ENCODE results near the gene CEP112. TPM values are rescaled to one million over a fixed set of nuclear protein-coding genes. Genes with fewer than 3 reads are reported as not detected.
A peak's percentile ranks its signal among the peaks of the same experiment; 100 is the strongest.

The CEP112 gene
- total and polyA plus RNA-seq, 4 donors: 5.9 to 32.9 (median 18.8) TPM

GRCh38 chr17:66172144-66172543, 19.8 kb downstream of the CEP112 start:
- H3K9ac ChIP-seq (ENCODE audit: insufficient read depth in 1 of 2, low read length in 2 of 2): no peak overlapping the region
- peaks cover 0 to 1% (median 0%) of the 10 kb centered on the region in 5 donors for H3K4me1 ChIP-seq (ENCODE audit: control insufficient read depth in 5 of 5, insufficient read depth in 5 of 5, low read length in 5 of 5)
- H3K36me3 ChIP-seq (ENCODE audit: control insufficient read depth in 4 of 4, insufficient read depth in 4 of 4, low read length in 4 of 4): peaks cover 0 to 7% (median 2%) of the 10 kb centered on the region in 4 donors
- H3K27me3 ChIP-seq (ENCODE audit: control insufficient read depth in 3 of 3, insufficient read depth in 3 of 3, low read length in 2 of 3): no peaks in the 10 kb centered on the region
- H3K27ac ChIP-seq (ENCODE audit: low read depth in 1 of 2, low read length in 1 of 2): peak overlapping the region in 1 of 2 donors; percentile 6
- TF ChIP-seq CTCF (IDR thresholded peaks at IDR 0.05; ENCODE audit: control extremely low read depth, extremely low read depth): no peak
- H3K9me3 ChIP-seq (ENCODE audit: control insufficient read depth in 4 of 4, insufficient read depth in 3 of 4, low read length in 3 of 4): no peaks in the 10 kb centered on the region
- H3K4me3 ChIP-seq: no peak overlapping the region
- 81 to 86% methylated on average over 5 of the region's 5 CpGs for WGBS, 2 donors
- ATAC-seq (ENCODE audit: insufficient read depth, low FRiP score) (no peak), DNase-seq (no peak)

GRCh38 chr17:66171692-66172091, 20.2 kb downstream of the CEP112 start:
- Histone ChIP-seq H3K9ac (ENCODE audit: insufficient read depth in 1 of 2, low read length in 2 of 2) (no peak overlapping the region), H3K9me3 (ENCODE audit: control insufficient read depth in 4 of 4, insufficient read depth in 3 of 4, low read length in 3 of 4) (no peaks in the 10 kb centered on the region), H3K4me3 (no peak overlapping the region), H3K4me1 (ENCODE audit: control insufficient read depth in 5 of 5, insufficient read depth in 5 of 5, low read length in 5 of 5) (peaks cover 0 to 1% (median 0%) of the 10 kb centered on the region in 5 donors), H3K27ac (ENCODE audit: low read depth in 1 of 2, low read length in 1 of 2) (peak overlapping the region in 1 of 2 donors; percentile 6), H3K36me3 (ENCODE audit: control insufficient read depth in 4 of 4, insufficient read depth in 4 of 4, low read length in 4 of 4) (peaks cover 0 to 7% (median 1%) of the 10 kb centered on the region in 4 donors), H3K27me3 (ENCODE audit: control insufficient read depth in 3 of 3, insufficient read depth in 3 of 3, low read length in 2 of 3) (no peaks in the 10 kb centered on the region)
- no peak for ATAC-seq (ENCODE audit: insufficient read depth, low FRiP score)
- TF ChIP-seq CTCF (IDR thresholded peaks at IDR 0.05; ENCODE audit: control extremely low read depth, extremely low read depth): no peak
- no peak for DNase-seq
- 70 to 71% methylated on average over 3 of the region's 3 CpGs for WGBS, 2 donors

GRCh38 chr17:66171172-66171571, 20.8 kb downstream of the CEP112 start:
- Histone ChIP-seq H3K27me3 (ENCODE audit: control insufficient read depth in 3 of 3, insufficient read depth in 3 of 3, low read length in 2 of 3) (no peaks in the 10 kb centered on the region), H3K36me3 (ENCODE audit: control insufficient read depth in 4 of 4, insufficient read depth in 4 of 4, low read length in 4 of 4) (peaks cover 0 to 7% (median under 1%) of the 10 kb centered on the region in 4 donors), H3K4me3 (no peak overlapping the region), H3K9me3 (ENCODE audit: control insufficient read depth in 4 of 4, insufficient read depth in 3 of 4, low read length in 3 of 4) (no peaks in the 10 kb centered on the region), H3K27ac (ENCODE audit: low read depth in 1 of 2, low read length in 1 of 2) (no peak overlapping the region), H3K4me1 (ENCODE audit: control insufficient read depth in 5 of 5, insufficient read depth in 5 of 5, low read length in 5 of 5) (peaks cover 0 to 1% (median 0%) of the 10 kb centered on the region in 5 donors), H3K9ac (ENCODE audit: insufficient read depth in 1 of 2, low read length in 2 of 2) (no peak overlapping the region)
- TF ChIP-seq CTCF (IDR thresholded peaks at IDR 0.05; ENCODE audit: control extremely low read depth, extremely low read depth): no peak
- ATAC-seq (ENCODE audit: insufficient read depth, low FRiP score) (no peak), DNase-seq (no peak)

DNA sequence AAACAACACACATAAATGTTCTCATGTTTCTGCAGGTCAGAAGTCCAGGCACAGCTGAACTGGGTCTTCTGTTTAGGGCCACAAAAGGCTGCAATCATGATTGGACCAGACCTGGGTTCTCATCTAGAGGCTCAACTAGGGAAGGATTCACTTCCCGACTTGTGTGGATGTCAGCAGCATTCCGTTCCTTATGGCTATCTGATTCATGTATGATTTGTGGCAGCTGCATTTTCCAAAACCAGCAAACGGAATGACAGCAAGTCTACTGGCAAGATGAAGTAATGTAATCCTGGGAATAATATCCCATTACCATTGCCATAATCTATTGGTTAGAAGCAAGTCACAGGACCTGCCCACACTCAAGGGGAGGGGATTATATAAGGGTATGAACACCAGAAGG, 22.1 kb downstream of the CEP112 start:
- peaks cover 0 to 7% (median under 1%) of the 10 kb centered on the region in 4 donors for H3K36me3 ChIP-seq (ENCODE audit: control insufficient read depth in 4 of 4, insufficient read depth in 4 of 4, low read length in 4 of 4)
- ATAC-seq (ENCODE audit: insufficient read depth, low FRiP score) (no peak), DNase-seq (no peak)
- 88 to 95% methylated on average over 3 of the region's 3 CpGs for WGBS, 2 donors
- peaks cover 0 to 1% (median 0%) of the 10 kb centered on the region in 5 donors for H3K4me1 ChIP-seq (ENCODE audit: control insufficient read depth in 5 of 5, insufficient read depth in 5 of 5, low read length in 5 of 5)
- no peaks in the 10 kb centered on the region for H3K9me3 ChIP-seq (ENCODE audit: control insufficient read depth in 4 of 4, insufficient read depth in 3 of 4, low read length in 3 of 4)
- TF ChIP-seq CTCF (IDR thresholded peaks at IDR 0.05; ENCODE audit: control extremely low read depth, extremely low read depth): no peak
- H3K4me3 ChIP-seq: no peak overlapping the region
- no peaks in the 10 kb centered on the region for H3K27me3 ChIP-seq (ENCODE audit: control insufficient read depth in 3 of 3, insufficient read depth in 3 of 3, low read length in 2 of 3)
- H3K27ac ChIP-seq (ENCODE audit: low read depth in 1 of 2, low read length in 1 of 2): no peak overlapping the region
- H3K9ac ChIP-seq (ENCODE audit: insufficient read depth in 1 of 2, low read length in 2 of 2): no peak overlapping the region

Measured in lung (tissue), 12 donors.